DMS 273 treated with DMSO at 0.1 percent for 48 hours (cell line): ENCODE data around the gene P3R3URF.
A peak's percentile ranks its signal among the peaks of the same experiment; 100 is the strongest.

Source experiments
- DNase-seq: peaks from one replicate; lab custom pipeline; 2025; lab: John Stamatoyannopoulos, UW

The P3R3URF gene

GRCh38 chr1:46193984-46194570 is 17.8 kb upstream of the P3R3URF start:
- DNase-seq = no peak

DNA sequence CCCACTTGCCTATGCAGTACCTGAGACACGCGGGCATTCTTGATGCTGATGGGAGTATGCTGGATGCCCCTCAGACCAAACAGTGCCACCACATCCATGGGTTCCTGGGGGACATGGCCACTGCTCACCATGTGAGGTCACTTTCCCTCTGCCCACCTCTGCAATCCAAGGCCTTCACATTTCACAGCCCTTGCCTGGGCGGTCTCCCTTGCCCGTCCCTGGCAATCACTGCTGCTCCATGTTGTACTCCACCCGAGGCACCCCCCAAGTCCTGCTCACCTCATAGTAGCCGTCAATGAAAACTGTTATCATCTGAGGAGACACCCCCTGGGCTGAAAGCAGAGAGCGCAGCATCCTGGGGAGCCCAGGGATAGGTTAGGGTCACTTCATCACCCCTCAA is 17.0 kb upstream of the P3R3URF start:
- DNase-seq = no peak

GRCh38 chr1:46192171-46192570 is 15.9 kb upstream of the P3R3URF start:
- no peak for DNase-seq

- DNase-seq = no peak
These were observed 14.9 kb upstream of the P3R3URF start for GRCh38 chr1:46191033-46191701.

GRCh38 chr1:46190539-46190938 is 14.3 kb upstream of the P3R3URF start:
- no peak for DNase-seq

GRCh38 chr1:46188295-46189030 is 12.2 kb upstream of the P3R3URF start:
- no peak for DNase-seq

DNA sequence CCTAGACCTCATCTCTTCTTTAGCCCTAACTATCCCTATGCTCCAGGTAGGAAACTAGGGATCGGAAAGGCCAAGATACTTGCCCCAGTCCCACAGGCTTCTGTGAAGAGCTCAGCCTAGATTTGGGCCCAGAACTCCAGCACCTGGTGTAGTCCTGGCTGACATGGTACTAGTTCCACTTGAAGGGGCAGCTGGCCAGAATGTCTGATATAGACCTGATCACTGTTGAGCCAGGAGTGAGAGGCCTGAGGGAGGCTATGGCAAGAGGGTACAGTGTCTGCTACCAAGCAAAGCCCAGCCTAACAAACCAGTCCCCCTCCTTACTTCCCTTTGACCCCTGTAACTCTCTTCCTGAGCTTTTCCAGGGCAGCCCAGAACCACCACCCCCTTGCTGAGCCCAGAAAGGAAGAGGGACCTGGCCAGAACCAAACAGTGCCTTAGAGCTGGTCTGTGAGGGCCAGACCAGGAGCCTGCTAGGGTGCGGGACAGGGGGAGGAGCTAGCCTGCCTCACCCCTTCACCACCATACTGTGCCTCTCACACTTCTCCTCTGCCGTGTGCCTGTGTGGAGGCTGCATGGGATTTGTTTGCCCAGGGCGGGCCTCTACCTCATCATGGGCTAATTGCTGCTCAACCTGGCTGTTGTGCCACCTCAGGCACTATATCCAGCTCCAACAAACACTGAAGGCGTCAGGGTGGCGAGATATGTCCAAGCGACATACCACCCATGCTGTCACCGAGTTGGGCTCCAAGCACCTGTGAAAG is 11.0 kb upstream of the P3R3URF start:
- DNase-seq = no peak

DNA sequence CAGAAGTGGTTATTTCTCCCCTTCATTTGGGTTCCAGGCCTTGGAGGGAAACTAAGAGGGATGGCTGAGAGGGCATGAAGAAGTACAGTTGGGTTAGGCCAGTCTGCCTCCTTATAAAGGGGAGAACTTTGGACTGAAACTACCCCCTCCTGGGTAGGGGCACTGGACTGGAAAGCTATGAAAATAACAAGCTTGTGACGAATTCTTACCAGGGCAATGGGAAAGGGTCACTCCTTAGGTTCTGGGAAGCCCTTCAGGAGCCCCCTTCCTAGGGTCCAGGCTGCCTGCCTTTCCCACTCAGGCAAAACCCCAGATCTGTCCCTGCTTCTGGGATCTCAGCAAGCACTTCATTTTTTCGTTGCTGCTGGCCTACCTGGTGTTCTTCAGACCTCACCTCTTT is 9.8 kb upstream of the P3R3URF start:
- DNase-seq = no peak

DNA sequence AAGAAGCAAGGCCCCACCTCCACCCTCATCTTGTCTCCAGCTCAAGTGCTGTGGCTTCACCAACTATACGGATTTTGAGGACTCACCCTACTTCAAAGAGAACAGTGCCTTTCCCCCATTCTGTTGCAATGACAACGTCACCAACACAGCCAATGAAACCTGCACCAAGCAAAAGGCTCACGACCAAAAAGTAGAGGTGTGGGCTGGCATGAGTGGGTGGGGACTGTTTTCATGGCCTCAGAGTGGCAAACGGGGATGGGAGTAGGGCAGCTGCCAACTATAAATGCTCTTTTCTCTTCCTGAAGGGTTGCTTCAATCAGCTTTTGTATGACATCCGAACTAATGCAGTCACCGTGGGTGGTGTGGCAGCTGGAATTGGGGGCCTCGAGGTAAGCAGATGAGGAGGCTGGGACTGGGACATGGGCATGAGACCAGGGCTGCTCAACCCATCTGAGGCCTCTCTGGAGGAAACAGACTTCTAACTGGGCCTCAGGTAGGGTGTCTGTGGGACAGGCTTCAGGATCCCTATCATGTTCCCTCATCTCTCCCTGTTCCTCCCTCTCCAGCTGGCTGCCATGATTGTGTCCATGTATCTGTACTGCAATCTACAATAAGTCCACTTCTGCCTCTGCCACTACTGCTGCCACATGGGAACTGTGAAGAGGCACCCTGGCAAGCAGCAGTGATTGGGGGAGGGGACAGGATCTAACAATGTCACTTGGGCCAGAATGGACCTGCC is 8.8 kb upstream of the P3R3URF start:
- DNase-seq = no peak

- no peak for DNase-seq
These were observed 7.8 kb upstream of the P3R3URF start for GRCh38 chr1:46183926-46184557.

- DNase-seq = peak; percentile 84
These were observed 7.0 kb upstream of the P3R3URF start for GRCh38 chr1:46183079-46183847.

DNA sequence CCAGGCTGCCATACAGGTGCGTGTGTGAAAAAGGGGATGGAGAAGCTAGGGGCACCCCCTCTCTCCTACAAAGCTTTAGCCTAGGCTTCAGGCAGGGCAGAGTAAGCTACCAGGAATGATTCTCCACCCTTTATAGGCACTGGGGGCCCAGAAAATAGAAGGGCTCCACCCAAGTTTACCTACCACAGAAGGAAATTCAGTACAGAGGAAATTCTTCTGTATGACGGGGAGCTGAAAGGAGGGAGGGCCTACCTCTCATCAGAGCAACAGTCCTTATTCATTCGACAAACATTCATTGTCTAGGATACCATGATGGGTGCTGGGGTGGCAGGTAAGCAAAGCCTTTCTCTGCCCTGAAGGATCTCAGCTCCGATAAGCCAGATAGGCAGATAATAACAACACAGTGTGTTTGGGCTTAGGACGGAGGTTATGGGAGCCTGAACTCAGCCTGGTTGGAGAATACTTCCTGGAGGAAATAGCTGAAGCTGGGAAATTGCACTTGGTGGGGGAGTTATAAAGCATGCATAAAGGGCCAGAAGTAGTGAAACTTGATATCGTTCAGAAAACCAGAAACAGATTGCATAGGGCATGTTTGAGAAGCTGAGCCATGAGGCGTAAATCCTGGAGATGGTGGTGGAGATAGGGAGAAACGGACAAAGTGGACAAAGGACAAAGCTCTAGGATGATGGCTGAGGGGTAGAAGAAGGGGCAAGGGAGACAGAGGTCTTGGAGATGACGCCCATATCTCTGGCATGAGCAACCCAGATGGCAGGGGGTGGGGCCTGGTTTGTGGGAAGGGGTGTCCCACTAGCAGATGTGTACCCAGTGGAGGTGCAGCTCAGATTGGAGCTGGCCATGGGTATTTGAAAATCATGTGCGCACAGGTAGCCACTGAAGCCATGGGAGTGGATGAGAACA is 5.3 kb upstream of the P3R3URF start:
- peak; percentile 85 for DNase-seq

DNA sequence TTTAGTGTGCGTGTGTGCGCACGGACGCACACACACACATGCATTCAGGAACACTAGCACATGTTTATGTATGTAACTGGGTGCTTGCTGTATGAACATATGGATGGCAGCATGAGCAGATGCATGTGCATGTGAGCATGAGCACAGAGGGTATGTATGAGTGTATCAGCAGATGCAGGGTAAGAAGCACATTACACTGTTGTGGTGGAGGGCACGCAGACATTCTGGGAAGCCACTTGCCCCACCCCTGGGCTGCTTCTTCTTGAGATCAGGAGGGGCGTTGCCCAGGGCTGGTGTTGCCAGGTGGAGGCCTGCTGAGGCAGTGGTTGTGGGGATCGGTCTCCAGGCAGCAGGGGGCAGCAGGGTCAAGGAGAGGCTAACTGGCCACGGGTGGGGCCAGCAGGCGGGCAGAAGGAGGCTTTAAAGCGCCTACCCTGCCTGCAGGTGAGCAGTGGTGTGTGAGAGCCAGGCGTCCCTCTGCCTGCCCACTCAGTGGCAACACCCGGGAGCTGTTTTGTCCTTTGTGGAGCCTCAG is 3.9 kb upstream of the P3R3URF start:
- peak; percentile 53 for DNase-seq

DNA sequence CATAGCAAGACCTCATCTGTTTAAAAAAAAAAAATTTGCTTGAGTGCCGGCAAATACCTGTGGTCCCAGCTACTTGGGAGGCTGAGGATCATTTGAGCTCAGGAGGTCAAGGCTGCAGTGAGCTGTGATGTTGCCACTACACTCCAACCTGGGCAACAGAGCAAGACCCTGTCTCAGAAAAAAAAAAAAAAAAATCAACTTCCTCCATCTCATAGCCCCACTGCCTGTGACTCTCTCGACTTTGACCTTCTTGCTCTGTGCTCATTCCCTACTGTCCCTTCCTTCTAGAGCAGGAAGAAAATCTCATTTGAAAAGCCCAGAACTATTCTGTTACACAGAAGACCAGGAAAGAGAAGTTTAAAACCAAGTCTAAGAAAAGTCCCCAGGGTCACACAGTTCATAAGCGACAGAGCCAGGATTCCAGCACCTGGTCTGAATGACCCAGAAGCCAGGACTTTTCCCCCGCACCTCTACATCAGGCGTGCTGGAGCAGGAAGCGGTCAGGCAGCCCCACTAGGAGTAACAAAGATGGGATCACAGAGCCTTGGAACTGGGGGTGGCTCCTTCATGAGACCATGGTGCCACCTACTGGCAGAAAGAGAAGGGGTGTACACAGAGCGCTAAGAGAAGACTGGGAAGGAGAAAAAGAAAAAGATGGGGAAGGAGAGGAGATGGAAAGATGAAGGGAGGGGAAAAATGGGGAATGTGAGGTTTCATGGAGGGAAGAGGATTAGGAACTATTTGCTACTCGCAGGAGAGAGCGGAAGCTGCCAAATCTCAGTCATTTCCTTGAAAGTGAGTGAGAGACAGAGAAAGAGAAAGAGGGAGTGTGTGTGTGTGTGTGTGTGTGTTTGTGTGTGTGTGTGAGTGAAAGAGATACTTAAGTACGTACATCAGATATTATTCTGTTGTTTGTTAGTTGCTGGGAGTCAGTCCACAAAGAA is 3.1 kb upstream of the P3R3URF start:
- peak; percentile 76 for DNase-seq

DNA sequence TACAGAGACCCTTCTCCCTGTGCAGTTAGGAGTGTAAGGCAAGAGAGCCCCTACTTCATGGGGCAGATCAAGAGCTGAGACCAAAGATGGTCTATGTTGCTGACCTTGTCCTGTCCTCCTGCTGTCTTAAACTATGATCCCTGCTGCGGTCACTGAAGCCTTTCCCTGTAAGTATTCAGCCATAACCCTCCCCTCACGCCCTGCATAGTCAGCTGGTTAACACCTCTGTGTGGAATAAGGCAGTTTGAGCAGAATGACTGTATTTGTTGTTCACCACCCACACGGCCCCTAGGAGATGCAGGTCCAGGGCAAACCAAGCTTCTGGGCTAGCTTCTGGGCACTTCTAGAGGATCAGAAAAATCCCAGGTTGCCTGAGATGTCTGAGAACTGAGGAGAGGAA is 1.0 kb downstream of the P3R3URF start:
- DNase-seq = no peak

DNA sequence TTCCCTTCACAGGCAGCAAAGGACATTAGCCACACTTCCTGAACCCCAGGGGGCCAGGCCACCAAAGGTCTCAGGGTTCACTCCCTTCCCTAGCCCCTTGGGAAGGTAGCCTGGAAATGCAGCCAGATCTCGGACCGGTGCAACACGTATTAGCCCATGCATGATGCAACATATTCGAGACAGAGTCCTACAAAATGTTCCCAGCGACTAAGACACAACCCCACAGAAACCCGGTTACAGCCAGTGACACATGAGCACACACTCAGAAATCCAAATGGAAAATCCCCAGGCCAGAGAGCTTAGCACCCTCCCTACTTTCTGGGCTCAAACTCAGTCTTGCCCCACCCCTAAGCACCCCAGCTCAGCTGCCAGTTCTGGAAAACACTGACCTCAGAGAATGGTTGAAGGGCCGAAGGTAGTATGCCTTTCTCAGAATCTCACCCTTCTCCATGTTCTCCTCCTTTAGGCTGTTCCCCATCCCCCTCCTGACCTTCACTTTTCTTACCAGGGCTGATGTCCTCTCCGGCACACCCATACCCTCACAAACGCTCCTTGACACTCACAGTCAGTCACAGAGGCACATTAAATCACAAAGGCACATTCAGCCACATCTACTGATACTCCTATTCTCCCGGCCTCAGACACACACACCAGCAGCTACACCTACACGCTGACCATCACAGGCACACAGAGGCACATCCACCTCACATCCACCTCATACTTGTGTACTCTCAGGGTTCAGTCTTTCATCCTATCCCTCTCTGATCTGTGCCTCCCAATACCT is 1.6 kb downstream of the P3R3URF start, which contains the start of gene TSPAN1:
TSS of gene TSPAN1 (plus strand) at position 640 of the 784 bp plus-strand sequence. CDS start 6,021 bp downstream, outside the sequence.
- no peak for DNase-seq

DNA sequence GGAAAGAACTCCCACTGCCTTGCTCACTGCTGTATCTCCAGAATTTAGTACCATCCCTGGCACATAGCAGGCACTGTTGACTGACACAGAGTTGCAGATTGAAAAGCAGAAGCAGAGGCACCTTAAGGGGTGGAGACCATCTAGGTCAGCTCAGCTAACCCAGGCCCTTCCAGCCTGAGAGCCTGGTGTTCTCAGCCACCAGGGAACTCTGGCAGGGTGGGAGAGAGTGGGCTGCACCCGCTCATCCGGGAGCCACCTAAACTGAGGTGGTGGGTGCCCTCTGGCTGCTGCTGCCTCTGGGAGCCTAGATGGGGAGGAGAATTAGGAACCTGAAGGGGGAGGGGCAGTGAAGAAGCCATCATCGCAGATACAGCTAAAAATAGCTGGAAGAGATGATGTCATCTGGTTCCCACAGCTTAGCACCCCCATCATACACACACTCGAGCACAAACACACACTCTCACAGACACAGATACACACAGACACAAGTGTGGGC is 2.9 kb downstream of the P3R3URF start:
- DNase-seq = no peak
